Measurements from ENCODE around the gene ETV3L. TPM values are rescaled to one million over a fixed set of nuclear protein-coding genes. Genes with fewer than 3 reads are reported as not detected.

The ETV3L gene
- total RNA-seq, 2 donors from 2014 or later, result 0.26 TPM; not detected in 1

DNA sequence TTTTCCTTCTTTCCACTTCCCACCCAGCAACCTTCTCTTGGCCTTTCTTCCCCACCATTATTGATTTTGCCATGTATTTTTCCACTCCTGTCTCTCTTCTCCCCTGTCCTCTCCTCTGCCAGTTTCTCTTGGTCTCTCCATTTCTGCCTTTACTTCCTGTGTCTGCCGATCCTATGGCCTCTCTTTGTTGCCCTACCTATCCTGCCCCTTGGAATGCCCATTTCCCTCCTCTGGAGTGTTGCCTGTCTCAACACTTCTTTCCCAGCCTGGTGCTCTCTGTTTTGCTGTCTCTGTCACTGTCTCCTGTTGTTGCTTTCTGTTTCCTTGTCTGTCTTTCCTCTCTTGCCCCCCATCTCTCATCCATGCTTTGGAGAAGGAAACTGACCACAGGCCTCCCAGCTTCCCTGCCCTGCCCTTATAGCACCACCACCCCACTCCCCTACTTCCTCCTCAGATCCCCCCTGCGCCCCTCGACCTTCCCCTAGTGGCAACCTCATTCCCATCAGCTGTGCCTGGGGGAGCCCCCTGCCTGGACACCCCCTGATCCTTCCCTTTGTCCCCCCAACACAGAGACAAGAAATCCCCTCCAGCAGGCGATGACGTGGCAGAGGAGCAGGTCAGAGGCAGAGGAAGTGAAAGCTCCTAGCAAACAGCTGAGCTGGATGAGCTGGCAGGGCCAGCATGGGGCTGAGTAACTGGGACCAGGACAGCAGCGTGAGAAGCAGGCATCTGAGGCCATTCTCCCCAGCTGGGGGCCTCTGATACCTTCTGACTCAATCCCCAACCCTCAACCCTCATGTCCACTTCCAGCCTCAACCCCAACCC, 6.6 kb upstream of the ETV3L start:
- Histone ChIP-seq H3K9me3 (ENCODE audit: control insufficient read depth, low read length) (no peaks in the 10 kb centered on the region), H3K4me1 (ENCODE audit: control insufficient read depth, insufficient read depth, low read length) (peaks cover 7% of the 10 kb centered on the region), H3K4me3 (ENCODE audit: low read length) (no peak overlapping the region), H3K9ac (ENCODE audit: extremely low read depth, low read length, poor library complexity, severe bottlenecking) (no peak overlapping the region), H3K27me3 (ENCODE audit: control insufficient read depth, insufficient read depth, low read length, poor library complexity, severe bottlenecking) (no peaks in the 10 kb centered on the region), H3K36me3 (ENCODE audit: control insufficient read depth, insufficient read depth, low read length) (no peaks in the 10 kb centered on the region), H3K27ac (ENCODE audit: low read depth, low read length) (no peak overlapping the region)
- Mint-ChIP-seq H3K27me3 (ENCODE audit: insufficient read depth) (peaks cover 39% of the 10 kb centered on the region), H3K9me3 (no peaks in the 10 kb centered on the region), H3K4me1 (peaks cover 53% of the 10 kb centered on the region), H3K27ac (no peak overlapping the region), H3K4me3 (no peak overlapping the region), H3K36me3 (ENCODE audit: low read depth) (no peaks in the 10 kb centered on the region)
- 76 to 100% methylated on average over 1 to 6 of the region's 6 CpGs for WGBS, 2 experiments (ENCODE audit: insufficient coverage in 1 of 2, insufficient read length in 1 of 2)
- TF ChIP-seq, protein P1, sequence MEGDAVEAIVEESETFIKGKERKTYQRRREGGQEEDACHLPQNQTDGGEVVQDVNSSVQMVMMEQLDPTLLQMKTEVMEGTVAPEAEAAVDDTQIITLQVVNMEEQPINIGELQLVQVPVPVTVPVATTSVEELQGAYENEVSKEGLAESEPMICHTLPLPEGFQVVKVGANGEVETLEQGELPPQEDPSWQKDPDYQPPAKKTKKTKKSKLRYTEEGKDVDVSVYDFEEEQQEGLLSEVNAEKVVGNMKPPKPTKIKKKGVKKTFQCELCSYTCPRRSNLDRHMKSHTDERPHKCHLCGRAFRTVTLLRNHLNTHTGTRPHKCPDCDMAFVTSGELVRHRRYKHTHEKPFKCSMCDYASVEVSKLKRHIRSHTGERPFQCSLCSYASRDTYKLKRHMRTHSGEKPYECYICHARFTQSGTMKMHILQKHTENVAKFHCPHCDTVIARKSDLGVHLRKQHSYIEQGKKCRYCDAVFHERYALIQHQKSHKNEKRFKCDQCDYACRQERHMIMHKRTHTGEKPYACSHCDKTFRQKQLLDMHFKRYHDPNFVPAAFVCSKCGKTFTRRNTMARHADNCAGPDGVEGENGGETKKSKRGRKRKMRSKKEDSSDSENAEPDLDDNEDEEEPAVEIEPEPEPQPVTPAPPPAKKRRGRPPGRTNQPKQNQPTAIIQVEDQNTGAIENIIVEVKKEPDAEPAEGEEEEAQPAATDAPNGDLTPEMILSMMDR (conservative IDR thresholded peaks at IDR 0.05), result no peak
- DNase-seq, result no peak

DNA sequence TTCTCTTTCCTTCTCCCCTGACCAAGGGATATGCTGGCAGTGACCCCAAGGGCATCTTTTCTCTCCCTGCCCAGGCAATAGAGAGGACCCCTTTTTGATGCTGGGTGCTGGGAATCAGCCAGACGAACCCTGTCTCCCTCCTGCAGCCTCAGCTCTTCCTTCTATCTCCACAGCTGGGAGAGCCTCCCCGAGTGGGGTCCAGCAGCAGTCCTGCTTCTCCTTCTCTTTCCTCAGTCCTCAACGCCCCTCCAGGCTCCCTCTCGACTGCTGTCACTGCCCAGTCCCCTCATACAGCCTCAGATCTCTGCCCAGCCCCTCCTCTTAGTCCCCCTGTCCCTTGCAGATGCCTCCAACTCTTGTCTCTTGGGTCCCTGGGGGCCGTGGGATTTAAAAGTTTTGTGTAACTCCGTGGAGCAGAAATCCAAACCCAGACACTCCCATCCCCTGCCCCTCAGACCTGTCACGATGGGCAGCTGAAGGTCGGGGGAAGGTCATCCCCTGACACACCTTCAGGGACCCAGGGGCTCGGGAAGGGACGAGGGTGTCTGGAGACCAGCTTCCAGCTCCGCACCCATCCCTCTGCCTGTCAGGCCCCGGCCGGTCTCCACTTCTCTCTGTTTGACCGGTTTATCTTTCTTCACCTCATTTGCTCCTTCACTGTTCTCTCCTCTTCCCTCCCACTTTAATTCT, 5.8 kb upstream of the ETV3L start:
- H3K27me3 Mint-ChIP-seq (ENCODE audit: insufficient read depth), result peaks cover 33% of the 10 kb centered on the region
- H3K27ac ChIP-seq (ENCODE audit: low read depth, low read length), result no peak overlapping the region
- no peaks in the 10 kb centered on the region for H3K9me3 ChIP-seq (ENCODE audit: control insufficient read depth, low read length)
- no peak overlapping the region for H3K9ac ChIP-seq (ENCODE audit: extremely low read depth, low read length, poor library complexity, severe bottlenecking)
- H3K27me3 ChIP-seq (ENCODE audit: control insufficient read depth, insufficient read depth, low read length, poor library complexity, severe bottlenecking), result no peaks in the 10 kb centered on the region
- no peak overlapping the region for H3K4me3 Mint-ChIP-seq
- H3K4me1 Mint-ChIP-seq, result peaks cover 47% of the 10 kb centered on the region
- TF ChIP-seq, protein P1 (conservative IDR thresholded peaks at IDR 0.05), result no peak
- no peak overlapping the region for H3K27ac Mint-ChIP-seq
- H3K36me3 Mint-ChIP-seq (ENCODE audit: low read depth), result no peaks in the 10 kb centered on the region
- no peak for DNase-seq
- H3K9me3 Mint-ChIP-seq, result no peaks in the 10 kb centered on the region
- no peak overlapping the region for H3K4me3 ChIP-seq (ENCODE audit: low read length)
- no peaks in the 10 kb centered on the region for H3K36me3 ChIP-seq (ENCODE audit: control insufficient read depth, insufficient read depth, low read length)
- WGBS, 2 experiments (ENCODE audit: insufficient coverage in 1 of 2, insufficient read length in 1 of 2), result 84 to 91% methylated on average over 11 to 14 of the region's 14 CpGs
- H3K4me1 ChIP-seq (ENCODE audit: control insufficient read depth, insufficient read depth, low read length), result peaks cover 6% of the 10 kb centered on the region

DNA sequence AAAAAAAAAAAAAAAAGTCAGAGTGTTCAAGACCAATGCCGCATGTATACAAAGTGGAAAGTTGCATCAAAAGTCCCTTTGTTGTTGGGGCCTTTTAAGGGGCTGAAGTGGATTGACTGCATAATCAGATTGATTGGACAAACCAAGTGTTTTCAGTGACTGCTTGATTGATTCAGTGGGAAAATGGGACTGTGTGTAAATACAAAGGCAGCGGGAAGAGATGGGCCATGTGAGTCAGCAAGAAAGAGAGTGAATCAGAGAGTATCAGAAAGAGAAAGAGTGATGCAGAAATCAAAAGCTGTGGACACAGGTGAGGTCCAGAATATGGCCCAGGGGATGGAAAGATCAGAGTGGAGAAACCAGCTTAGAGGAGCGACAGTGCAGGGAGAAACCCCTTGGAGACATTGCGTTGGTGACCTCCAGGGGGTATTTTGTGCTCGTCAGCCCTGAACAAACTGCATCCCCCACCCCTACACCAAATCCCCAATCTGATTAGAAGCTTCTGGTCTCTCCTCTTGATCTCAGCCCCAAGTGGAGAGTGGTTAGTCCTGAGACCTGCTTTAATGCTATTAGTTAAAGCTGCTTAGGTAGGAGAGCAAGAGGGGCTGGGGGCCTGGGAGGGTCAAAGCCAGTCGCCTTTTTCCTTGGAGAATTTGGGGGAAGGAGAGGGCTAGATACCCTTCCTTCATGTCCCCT, 5.1 kb upstream of the ETV3L start:
- TF ChIP-seq, protein P1 (conservative IDR thresholded peaks at IDR 0.05), result peak; percentile 44
- H3K4me1 Mint-ChIP-seq, result peaks cover 48% of the 10 kb centered on the region
- WGBS, 2 experiments (ENCODE audit: insufficient coverage in 1 of 2, insufficient read length in 1 of 2), result 73 to 76% methylated on average over 3 to 6 of the region's 6 CpGs
- peaks cover 6% of the 10 kb centered on the region for H3K4me1 ChIP-seq (ENCODE audit: control insufficient read depth, insufficient read depth, low read length)
- H3K27me3 Mint-ChIP-seq (ENCODE audit: insufficient read depth), result peaks cover 33% of the 10 kb centered on the region
- H3K9ac ChIP-seq (ENCODE audit: extremely low read depth, low read length, poor library complexity, severe bottlenecking), result no peak overlapping the region
- H3K27ac Mint-ChIP-seq, result no peak overlapping the region
- H3K4me3 Mint-ChIP-seq, result no peak overlapping the region
- no peaks in the 10 kb centered on the region for H3K9me3 ChIP-seq (ENCODE audit: control insufficient read depth, low read length)
- H3K4me3 ChIP-seq (ENCODE audit: low read length), result no peak overlapping the region
- no peaks in the 10 kb centered on the region for H3K36me3 ChIP-seq (ENCODE audit: control insufficient read depth, insufficient read depth, low read length)
- no peaks in the 10 kb centered on the region for H3K27me3 ChIP-seq (ENCODE audit: control insufficient read depth, insufficient read depth, low read length, poor library complexity, severe bottlenecking)
- no peaks in the 10 kb centered on the region for H3K36me3 Mint-ChIP-seq (ENCODE audit: low read depth)
- no peak overlapping the region for H3K27ac ChIP-seq (ENCODE audit: low read depth, low read length)
- no peaks in the 10 kb centered on the region for H3K9me3 Mint-ChIP-seq
- no peak for DNase-seq
